ENCODE results near the gene MESP2.
A peak's percentile ranks its signal among the peaks of the same experiment; 100 is the strongest.

The MESP2 gene

GRCh38 chr15:89818287-89818686, 42.2 kb downstream of the MESP2 start:
- Histone ChIP-seq H3K27ac (replicated peaks) (0 out of 2 replicates have a peak overlapping the region, but pooled peaks have one; percentile 18), H3K4me3 (replicated peaks; ENCODE audit: insufficient read depth, low read length) (no peak overlapping the region), H3K27me3 (ENCODE audit: insufficient read depth, poor library complexity, severe bottlenecking) (no peaks in the 10 kb centered on the region)
- TF ChIP-seq GABPA (IDR thresholded peaks at IDR 0.05; ENCODE audit: low read depth) (no peak), SPI1 (IDR thresholded peaks at IDR 0.05; ENCODE audit: borderline replicate concordance, low read depth) (no peak), CTCF (IDR thresholded peaks at IDR 0.05; ENCODE audit: insufficient read depth, low read length) (no peak), REST (IDR thresholded peaks at IDR 0.05; ENCODE audit: insufficient replicate concordance, low read depth) (no peak), POLR2AphosphoS5 (IDR thresholded peaks at IDR 0.05; ENCODE audit: low read depth) (no peak)
- DNase-seq (ENCODE audit: low read depth in 1 of 2, low spot score in 1 of 2), result no peak

- Histone ChIP-seq H3K4me3 (replicated peaks; ENCODE audit: insufficient read depth, low read length) (no peak overlapping the region), H3K27ac (replicated peaks) (peak overlapping the region; percentile 90), H3K27me3 (ENCODE audit: insufficient read depth, poor library complexity, severe bottlenecking) (no peaks in the 10 kb centered on the region)
- peak in 1 of 2 experiments; percentile 83 for DNase-seq (ENCODE audit: low read depth in 1 of 2, low spot score in 1 of 2)
- no peak for TF ChIP-seq SPI1 (IDR thresholded peaks at IDR 0.05; ENCODE audit: borderline replicate concordance, low read depth)
- no peak for TF ChIP-seq POLR2AphosphoS5 (IDR thresholded peaks at IDR 0.05; ENCODE audit: low read depth)
- TF ChIP-seq CTCF (IDR thresholded peaks at IDR 0.05; ENCODE audit: insufficient read depth, low read length), result no peak
- no peak for TF ChIP-seq REST (IDR thresholded peaks at IDR 0.05; ENCODE audit: insufficient replicate concordance, low read depth)
- no peak for TF ChIP-seq GABPA (IDR thresholded peaks at IDR 0.05; ENCODE audit: low read depth)
Observed at GRCh38 chr15:89820666-89821611, 44.8 kb downstream of the MESP2 start.

GRCh38 chr15:89822026-89822425, 45.9 kb downstream of the MESP2 start:
- no peak for DNase-seq (ENCODE audit: low read depth in 1 of 2, low spot score in 1 of 2)
- no peak overlapping the region for H3K4me3 ChIP-seq (replicated peaks; ENCODE audit: insufficient read depth, low read length)
- no peak for TF ChIP-seq GABPA (IDR thresholded peaks at IDR 0.05; ENCODE audit: low read depth)
- no peak for TF ChIP-seq POLR2AphosphoS5 (IDR thresholded peaks at IDR 0.05; ENCODE audit: low read depth)
- TF ChIP-seq CTCF (IDR thresholded peaks at IDR 0.05; ENCODE audit: insufficient read depth, low read length), result no peak
- no peak for TF ChIP-seq REST (IDR thresholded peaks at IDR 0.05; ENCODE audit: insufficient replicate concordance, low read depth)
- TF ChIP-seq SPI1 (IDR thresholded peaks at IDR 0.05; ENCODE audit: borderline replicate concordance, low read depth), result no peak
- peak overlapping the region; percentile 90; the same call in 1 of the 2 replicates for H3K27ac ChIP-seq (replicated peaks)
- H3K27me3 ChIP-seq (ENCODE audit: insufficient read depth, poor library complexity, severe bottlenecking), result no peaks in the 10 kb centered on the region
